Left lung (tissue), 10 donors: ENCODE data around the gene XPNPEP3. TPM values are rescaled to one million over a fixed set of nuclear protein-coding genes. Genes with fewer than 3 reads are reported as not detected.
A peak's percentile ranks its signal among the peaks of the same experiment; 100 is the strongest.

Source experiments
- ATAC-seq: fragments of 200-7000 bp; cut with Tn5 transposase; one replicate; pipeline ENCODE4 v1.9.1; 2020; ENCODE audit warnings: moderate library complexity
- DNase-seq, 4 donors: peaks; one replicate each; pipeline ENCODE4 v3.0.0-alpha.2; 2013 to 2020
- H3K27ac ChIP-seq, 2 donors: fragments of 200-600 bp; sonication (generic) in 1 of 2; one replicate each; pipeline versions ENCODE4 v1.5.0 to v1.8.0; 2020 to 2021
- H3K27me3 ChIP-seq, 2 donors: fragments of 200-600 bp; sonication (generic) in 1 of 2; one replicate each; pipeline versions ENCODE4 v1.5.0 to v1.8.0; 2020 to 2021
- H3K36me3 ChIP-seq, 2 donors: fragments of 200-600 bp; sonication (generic) in 1 of 2; one replicate each; pipeline versions ENCODE4 v1.5.0 to v1.8.0; 2020 to 2021
- H3K4me1 ChIP-seq, 2 donors: fragments of 200-600 bp; one replicate each; pipeline ENCODE4 v1.8.0; 2021
- H3K4me3 ChIP-seq, 2 donors: fragments of 200-600 bp; sonication (generic) in 1 of 2; one replicate each; pipeline versions ENCODE4 v1.5.0 to v1.8.0; 2020 to 2021; ENCODE audit warnings: mild to moderate bottlenecking in 1 of 2
- H3K9me3 ChIP-seq, 2 donors: fragments of 200-600 bp; sonication (generic) in 1 of 2; one replicate each; pipeline versions ENCODE4 v1.5.0 to v1.8.0; 2020 to 2021
- intact Hi-C, 2 donors: fragments of 100-400 bp; cut with DNase I; formaldehyde crosslinking; loops; one replicate each; pipeline versions ENCODE4 v1.11.2 to v1.14.2; 2022
- polyA plus RNA-seq, 6 donors: library from polyadenylated mRNA; unstranded; fragments of 120-200 nt; gene quantifications; one replicate each; pipeline ENCODE4 v1.2.1, GENCODE V29; 2013; ENCODE audit not compliant: insufficient read length in 6 of 6
- total RNA-seq, 2 donors: library from RNA; stranded (reverse); fragmentation: NEBNext Ultra II Directional; extraction: Animal tissue kit (Norgen Biotek cat#: 25700); gene quantifications; one replicate each; pipeline ENCODE4 v1.2.1, GENCODE V29; 2021
- TF ChIP-seq, protein P1 (sequence below), 2 donors: fragments of 200-600 bp; sonication (generic) in 1 of 2; IDR thresholded peaks; one replicate each; pipeline versions ENCODE4 v1.5.0 to v1.8.0; 2021; ENCODE audit warnings: antibody characterized with exemption in 2 of 2
- donor health status: DM: no; HTN: yes; CAD: no.
- donor health status: DM: no; HTN: no; CAD: no.

Gene XPNPEP3
- total and polyA plus RNA-seq, 8 donors: 12.1 to 25.6 (median 21.9) TPM

DNA sequence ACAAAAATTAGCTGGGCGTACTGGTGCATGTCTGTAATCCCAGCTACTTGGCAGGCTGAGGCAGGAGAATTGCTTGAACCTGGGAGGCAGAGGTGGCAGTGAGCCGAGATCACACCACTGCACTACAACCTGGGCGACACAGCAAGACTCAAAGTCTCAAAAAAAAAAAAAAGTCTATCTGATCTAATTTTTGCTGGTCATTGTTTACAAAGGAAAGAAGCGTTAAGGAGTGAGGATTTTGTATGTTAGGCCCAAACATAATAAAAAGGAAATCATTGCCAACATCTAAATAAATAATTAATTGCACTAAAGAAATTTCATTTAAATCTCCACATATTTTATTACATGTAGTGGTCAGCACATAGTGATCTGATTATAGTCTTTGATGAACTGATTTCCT, 97.2 kb downstream of the XPNPEP3 start:
- ATAC-seq (no peak), DNase-seq (no peak)
- Histone ChIP-seq H3K27me3 (no peaks in the 10 kb centered on the region), H3K27ac (no peak overlapping the region), H3K4me1 (peaks cover 7 to 41% of the 10 kb centered on the region in 2 donors), H3K9me3 (no peaks in the 10 kb centered on the region), H3K4me3 (no peak overlapping the region), H3K36me3 (peaks cover 0 to 52% of the 10 kb centered on the region in 2 donors)
- intact Hi-C loops: loop anchor here in 1 of 2 donors (10.0 kb wide), 1 partner anchor 141 kb away; the partner anchor contains the start of gene EP300
- TF ChIP-seq, protein P1, sequence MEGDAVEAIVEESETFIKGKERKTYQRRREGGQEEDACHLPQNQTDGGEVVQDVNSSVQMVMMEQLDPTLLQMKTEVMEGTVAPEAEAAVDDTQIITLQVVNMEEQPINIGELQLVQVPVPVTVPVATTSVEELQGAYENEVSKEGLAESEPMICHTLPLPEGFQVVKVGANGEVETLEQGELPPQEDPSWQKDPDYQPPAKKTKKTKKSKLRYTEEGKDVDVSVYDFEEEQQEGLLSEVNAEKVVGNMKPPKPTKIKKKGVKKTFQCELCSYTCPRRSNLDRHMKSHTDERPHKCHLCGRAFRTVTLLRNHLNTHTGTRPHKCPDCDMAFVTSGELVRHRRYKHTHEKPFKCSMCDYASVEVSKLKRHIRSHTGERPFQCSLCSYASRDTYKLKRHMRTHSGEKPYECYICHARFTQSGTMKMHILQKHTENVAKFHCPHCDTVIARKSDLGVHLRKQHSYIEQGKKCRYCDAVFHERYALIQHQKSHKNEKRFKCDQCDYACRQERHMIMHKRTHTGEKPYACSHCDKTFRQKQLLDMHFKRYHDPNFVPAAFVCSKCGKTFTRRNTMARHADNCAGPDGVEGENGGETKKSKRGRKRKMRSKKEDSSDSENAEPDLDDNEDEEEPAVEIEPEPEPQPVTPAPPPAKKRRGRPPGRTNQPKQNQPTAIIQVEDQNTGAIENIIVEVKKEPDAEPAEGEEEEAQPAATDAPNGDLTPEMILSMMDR (IDR thresholded peaks at IDR 0.05): no peak

DNA sequence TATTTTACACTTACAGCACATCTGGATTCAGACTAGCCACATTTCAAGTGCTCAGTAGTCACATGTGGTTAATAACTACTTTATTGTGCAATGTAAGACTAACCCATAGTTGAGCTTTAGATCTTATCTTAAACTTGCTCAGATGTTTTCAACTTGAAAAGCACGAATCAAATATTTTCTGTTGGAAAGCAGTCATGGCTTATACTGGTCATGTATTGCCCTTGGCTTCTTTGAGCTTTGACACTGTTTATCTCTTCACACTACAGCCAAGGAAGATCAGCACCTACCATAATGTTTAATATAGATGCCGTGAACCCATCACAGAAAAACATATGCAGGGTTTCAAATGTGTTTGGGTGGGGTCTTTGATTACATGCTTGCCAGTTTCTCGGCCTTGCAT, 98.6 kb downstream of the XPNPEP3 start:
- Histone ChIP-seq H3K9me3 (no peaks in the 10 kb centered on the region), H3K27me3 (no peaks in the 10 kb centered on the region), H3K4me3 (no peak overlapping the region), H3K36me3 (peaks cover 0 to 63% of the 10 kb centered on the region in 2 donors), H3K27ac (no peak overlapping the region), H3K4me1 (peaks cover 7 to 29% of the 10 kb centered on the region in 2 donors)
- TF ChIP-seq, protein P1 (IDR thresholded peaks at IDR 0.05): no peak
- no peak for DNase-seq
- intact Hi-C loops: loop anchor here in 1 of 2 donors (10.0 kb wide), 1 partner anchor 139 kb away; the partner anchor contains the start of gene EP300
- no peak for ATAC-seq

DNA sequence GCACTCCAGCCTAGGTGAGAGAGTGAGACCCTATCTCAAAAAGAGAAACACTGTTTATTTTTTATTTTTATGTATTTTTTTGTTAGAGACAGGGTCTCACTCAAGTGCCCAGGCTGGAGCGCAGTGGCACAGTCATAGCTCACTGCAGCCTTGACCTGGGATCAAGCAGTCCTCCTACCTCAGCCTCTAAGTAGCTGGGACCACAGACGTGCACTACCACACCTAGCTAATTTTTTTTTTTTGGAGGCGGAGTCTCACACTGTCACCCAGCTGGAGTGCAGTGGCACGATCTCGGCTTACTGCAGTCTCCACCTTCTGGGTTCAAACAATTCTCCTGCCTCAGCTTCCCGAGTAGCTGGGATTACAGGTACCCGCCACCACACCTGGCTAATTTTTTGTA, 100.7 kb downstream of the XPNPEP3 start:
- Histone ChIP-seq H3K4me3 (no peak overlapping the region), H3K27ac (no peak overlapping the region), H3K9me3 (no peaks in the 10 kb centered on the region), H3K36me3 (peaks cover 0 to 83% of the 10 kb centered on the region in 2 donors), H3K4me1 (peaks cover 3 to 21% of the 10 kb centered on the region in 2 donors), H3K27me3 (no peaks in the 10 kb centered on the region)
- no peak for DNase-seq
- no peak for ATAC-seq
- TF ChIP-seq, protein P1 (IDR thresholded peaks at IDR 0.05): no peak
- intact Hi-C loops: loop anchor here in 1 of 2 donors (10.0 kb wide), 1 partner anchor 137 kb away; the partner anchor contains the start of gene EP300

DNA sequence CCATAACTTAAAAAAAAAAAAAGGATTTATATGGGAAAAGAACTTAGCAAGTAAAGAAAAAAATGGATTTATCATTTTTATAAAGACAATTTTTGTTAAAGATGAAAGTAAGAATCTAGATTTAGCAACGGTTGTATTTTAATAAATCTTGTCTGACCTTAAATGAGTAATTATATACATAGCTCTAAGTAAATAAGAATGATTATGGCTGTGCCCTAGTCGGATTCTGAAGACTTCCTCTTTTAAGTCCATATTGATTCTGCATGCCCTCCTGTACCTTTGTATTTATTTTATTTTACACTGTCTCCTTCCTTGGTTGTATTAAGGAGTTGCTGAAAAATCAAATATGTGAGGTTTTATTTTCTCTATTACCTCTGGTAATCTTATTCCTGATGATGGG, 101.4 kb downstream of the XPNPEP3 start:
- no peak for ATAC-seq

DNA sequence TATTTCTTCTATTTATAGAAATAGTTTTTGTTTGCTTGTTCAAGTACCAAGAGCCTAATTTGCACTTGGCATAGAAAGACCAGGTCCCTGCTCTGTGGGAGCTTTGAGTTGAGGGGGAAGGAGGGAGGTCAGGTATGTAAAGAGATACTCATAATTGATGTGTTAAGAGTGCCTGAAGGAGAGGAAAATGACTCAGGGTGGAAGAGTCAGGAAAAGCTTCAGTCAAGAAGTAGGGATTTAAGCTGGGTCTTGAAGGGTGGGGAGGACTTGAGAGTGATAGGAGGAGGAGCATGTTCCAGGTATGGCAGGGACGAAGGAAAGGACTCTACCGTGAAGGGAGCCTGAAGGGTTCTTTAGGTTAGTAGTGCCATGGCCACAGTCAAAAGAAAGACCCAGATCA, 103.2 kb downstream of the XPNPEP3 start:
- H3K36me3 ChIP-seq: peaks cover 4 to 91% of the 10 kb centered on the region in 2 donors
- no peak for DNase-seq
- intact Hi-C loops: no loop called here
- no peaks in the 10 kb centered on the region for H3K27me3 ChIP-seq
- TF ChIP-seq, protein P1 (IDR thresholded peaks at IDR 0.05): no peak
- peak; percentile 95 for ATAC-seq
- H3K4me1 ChIP-seq: peaks cover 0 to 7% of the 10 kb centered on the region in 2 donors
- no peak overlapping the region for H3K4me3 ChIP-seq
- H3K9me3 ChIP-seq: no peaks in the 10 kb centered on the region
- peak overlapping the region; percentile 45 to 53 for H3K27ac ChIP-seq

More for the DNA sequence above, 101.4 kb downstream of the XPNPEP3 start:
- Histone ChIP-seq H3K27me3 (no peaks in the 10 kb centered on the region), H3K4me3 (no peak overlapping the region), H3K4me1 (peaks cover 0 to 14% of the 10 kb centered on the region in 2 donors), H3K36me3 (peaks cover 0 to 90% of the 10 kb centered on the region in 2 donors), H3K27ac (no peak overlapping the region), H3K9me3 (no peaks in the 10 kb centered on the region)
- TF ChIP-seq, protein P1 (IDR thresholded peaks at IDR 0.05): no peak
- DNase-seq: no peak
- intact Hi-C loops: loop anchor here in 1 of 2 donors (10.0 kb wide), 1 partner anchor 137 kb away; the partner anchor contains the start of gene EP300
